Esophagus muscularis mucosa (tissue), 4 donors: Measurements from ENCODE around the gene ADD2. TPM values are rescaled to one million over a fixed set of nuclear protein-coding genes. Genes with fewer than 3 reads are reported as not detected.
"Not testable (repeated sequence)": the region's sequence is repeated elsewhere in the genome, so short reads cannot be mapped to it uniquely, and the experiment has no call there.

ENCODE experiments used
- DNase-seq: peaks from one replicate; pipeline ENCODE4 v3.0.0-alpha.2; 2017; ENCODE audit errors: extremely low spot score
- H3K27ac ChIP-seq, 4 donors: fragments of 200-600 bp; sonication (generic); replicated peaks in 1 of 4; 1 replicate in 3 of 4; 2 replicates in 1 of 4; pipeline ENCODE4 v1.5.1; 2016 to 2019; ENCODE audit warnings: mild to moderate bottlenecking in 1 of 4
- H3K27me3 ChIP-seq, 4 donors: fragments of 200-600 bp; sonication (generic); one replicate each; pipeline versions ENCODE4 v1.5.1 to v1.6.0; 2016 to 2019
- H3K36me3 ChIP-seq, 4 donors: fragments of 200-600 bp; sonication (generic); one replicate each; pipeline ENCODE4 v1.5.1; 2016 to 2019
- H3K4me1 ChIP-seq, 4 donors: fragments of 200-600 bp; sonication (generic); one replicate each; pipeline ENCODE4 v1.5.1; 2016 to 2019
- H3K4me3 ChIP-seq, 4 donors: fragments of 200-600 bp; sonication (generic); 1 replicate in 2 of 4; 2 replicates in 2 of 4; pipeline ENCODE4 v1.5.1; 2016 to 2019; ENCODE audit warnings: mild to moderate bottlenecking in 4 of 4, moderate library complexity in 1 of 4
- H3K9me3 ChIP-seq, 4 donors: fragments of 200-600 bp; sonication (generic); 1 replicate in 3 of 4; 2 replicates in 1 of 4; pipeline ENCODE4 v1.5.1; 2016 to 2019
- CTCF ChIP-seq, 3 experiments: fragments of 200-600 bp in 2 of 3; fragments of 450-650 bp in 1 of 3; sonication (generic) in 2 of 3; IDR thresholded peaks; one replicate each; pipeline ENCODE4 v1.5.1; 2017 to 2019; ENCODE audit warnings: antibody characterized with exemption in 3 of 3, mild to moderate bottlenecking in 2 of 3, moderate library complexity in 1 of 3
- EP300 ChIP-seq: sonication (generic); formaldehyde crosslinking; IDR thresholded peaks from one replicate; pipeline ENCODE4 v1.6.1; 2017; ENCODE audit warnings: antibody characterized with exemption
- POLR2A ChIP-seq: fragments of 450-650 bp; IDR thresholded peaks from one replicate; pipeline ENCODE4 v1.6.1; 2017; ENCODE audit warnings: antibody characterized with exemption, moderate library complexity, mild to moderate bottlenecking, low read depth
- POLR2AphosphoS5 ChIP-seq, 2 donors: sonication (generic); formaldehyde crosslinking; IDR thresholded peaks; one replicate each; pipeline ENCODE4 v1.6.1; 2017; ENCODE audit warnings: antibody characterized with exemption in 2 of 2
- WGBS: methylation state at CpG from one replicate; pipeline ENCODE4 v1.1.5; 2018; 5-methylcytosine and 5-hydroxymethylcytosine counted together
- intact Hi-C: fragments of 100-400 bp; cut with DNase I; formaldehyde crosslinking; loops from one replicate; pipeline ENCODE4 v1.15.1; 2023
- total RNA-seq, 4 donors: library from RNA; depleted of rRNA; stranded (reverse); fragments of >200 nt; gene quantifications; one replicate each; pipeline versions ENCODE4 v1.1.0 to v1.2.1, GENCODE V29; 2016

Gene ADD2
- total RNA-seq, 4 donors from 2014 or later = 2.5 to 8.6 (median 5.0) TPM

- intact Hi-C loops = no loop called here
- Histone ChIP-seq H3K4me1 (no peaks in the 10 kb centered on the region), H3K27ac (no peak overlapping the region), H3K4me3 (no peak overlapping the region), H3K27me3 (peaks cover 0 to 4% (median 0%) of the 10 kb centered on the region in 4 donors), H3K36me3 (no peaks in the 10 kb centered on the region), H3K9me3 (peaks cover 0 to 5% (median 2%) of the 10 kb centered on the region in 4 donors)
- no peak for DNase-seq
- no peak for TF ChIP-seq CTCF (IDR thresholded peaks at IDR 0.05)
- TF ChIP-seq POLR2AphosphoS5 (IDR thresholded peaks at IDR 0.05) = no peak
These were observed 24.3 kb downstream of the ADD2 start for GRCh38 chr2:70743677-70744076.

GRCh38 chr2:70743068-70743467, 24.9 kb downstream of the ADD2 start:
- Histone ChIP-seq H3K9me3 (peaks cover 0 to 5% (median 2%) of the 10 kb centered on the region in 4 donors), H3K27ac (no peak overlapping the region), H3K36me3 (no peaks in the 10 kb centered on the region), H3K4me3 (no peak overlapping the region), H3K4me1 (no peaks in the 10 kb centered on the region), H3K27me3 (peaks cover 0 to 4% (median 0%) of the 10 kb centered on the region in 4 donors)
- DNase-seq = no peak
- intact Hi-C loops = no loop called here
- 88% methylated on average over 4 of the region's 4 CpGs for WGBS
- no peak for TF ChIP-seq CTCF (IDR thresholded peaks at IDR 0.05)
- no peak for TF ChIP-seq POLR2AphosphoS5 (IDR thresholded peaks at IDR 0.05)
- no peak for TF ChIP-seq EP300
- TF ChIP-seq POLR2A = no peak

- H3K27me3 ChIP-seq, H3K4me3 ChIP-seq, H3K27ac ChIP-seq, H3K4me1 ChIP-seq, intact Hi-C loops, H3K9me3 ChIP-seq, DNase-seq, H3K36me3 ChIP-seq: not testable (repeated sequence)
- WGBS = 100% methylated on average over 1 of the region's 1 CpG
These were observed 28.5 kb downstream of the ADD2 start for GRCh38 chr2:70739492-70739891.

DNA sequence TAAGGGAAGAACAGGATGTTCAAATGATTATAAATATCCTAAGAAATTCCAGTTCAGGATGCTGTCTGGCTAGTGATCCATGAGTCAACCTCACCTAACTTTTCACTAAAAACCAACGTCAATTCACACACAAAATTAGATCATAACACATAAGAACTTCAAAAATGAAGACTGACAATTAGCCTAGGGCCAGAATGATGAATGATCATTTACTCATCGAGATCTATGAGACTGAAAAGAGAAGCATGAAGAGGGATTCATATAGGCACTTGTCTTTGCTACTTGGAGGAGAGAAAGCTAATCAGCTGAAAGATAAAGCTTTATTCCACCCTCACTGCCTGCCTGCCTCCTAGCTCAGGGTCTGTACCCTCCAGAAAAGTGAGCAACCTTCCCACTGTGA, 29.8 kb downstream of the ADD2 start:
- no peaks in the 10 kb centered on the region for H3K4me1 ChIP-seq
- intact Hi-C loops = no loop called here

DNA sequence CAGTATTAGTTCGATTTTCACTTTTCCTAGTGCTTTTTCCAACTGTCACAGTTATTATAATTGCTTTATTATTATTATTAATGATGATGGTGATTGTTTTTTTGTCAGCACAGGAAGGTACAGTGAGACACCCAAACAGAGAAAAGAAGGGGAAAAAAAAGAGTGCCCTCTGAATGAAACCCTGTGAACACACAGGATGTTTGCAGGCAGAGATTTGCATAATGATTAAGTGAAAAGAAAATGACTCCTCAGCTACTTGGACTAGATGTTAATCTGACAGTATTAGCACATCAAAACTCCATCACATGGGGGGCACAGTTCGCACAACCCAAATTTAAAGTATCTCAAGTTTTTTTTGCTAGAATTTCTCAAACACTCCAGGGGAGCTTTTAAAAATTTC, 32.9 kb downstream of the ADD2 start:
- WGBS = 63% methylated on average over 2 of the region's 2 CpGs
- Histone ChIP-seq H3K9me3 (peaks cover 0 to 5% (median 2%) of the 10 kb centered on the region in 4 donors), H3K4me1 (no peaks in the 10 kb centered on the region), H3K36me3 (no peaks in the 10 kb centered on the region), H3K27me3 (peaks cover 0 to 25% (median 0%) of the 10 kb centered on the region in 4 donors), H3K4me3 (no peak overlapping the region), H3K27ac (no peak overlapping the region)
- TF ChIP-seq CTCF (IDR thresholded peaks at IDR 0.05) (no peak), POLR2A (no peak), EP300 (no peak), POLR2AphosphoS5 (IDR thresholded peaks at IDR 0.05) (no peak)
- DNase-seq = no peak
- intact Hi-C loops = no loop called here

More for the DNA sequence above, 29.8 kb downstream of the ADD2 start:
- peaks cover 0 to 17% (median 0%) of the 10 kb centered on the region in 4 donors for H3K27me3 ChIP-seq
- H3K9me3 ChIP-seq = peaks cover 0 to 5% (median 2%) of the 10 kb centered on the region in 4 donors
- H3K36me3 ChIP-seq = no peaks in the 10 kb centered on the region
- no peak overlapping the region for H3K4me3 ChIP-seq
- 51% methylated on average over 2 of the region's 2 CpGs for WGBS
- no peak overlapping the region for H3K27ac ChIP-seq
- TF ChIP-seq POLR2AphosphoS5 (IDR thresholded peaks at IDR 0.05) = no peak
- TF ChIP-seq EP300 = no peak
- no peak for TF ChIP-seq POLR2A
- no peak for TF ChIP-seq CTCF (IDR thresholded peaks at IDR 0.05)
- no peak for DNase-seq
